ENCODE results near the gene CREB5.

CREB5 gene

DNA sequence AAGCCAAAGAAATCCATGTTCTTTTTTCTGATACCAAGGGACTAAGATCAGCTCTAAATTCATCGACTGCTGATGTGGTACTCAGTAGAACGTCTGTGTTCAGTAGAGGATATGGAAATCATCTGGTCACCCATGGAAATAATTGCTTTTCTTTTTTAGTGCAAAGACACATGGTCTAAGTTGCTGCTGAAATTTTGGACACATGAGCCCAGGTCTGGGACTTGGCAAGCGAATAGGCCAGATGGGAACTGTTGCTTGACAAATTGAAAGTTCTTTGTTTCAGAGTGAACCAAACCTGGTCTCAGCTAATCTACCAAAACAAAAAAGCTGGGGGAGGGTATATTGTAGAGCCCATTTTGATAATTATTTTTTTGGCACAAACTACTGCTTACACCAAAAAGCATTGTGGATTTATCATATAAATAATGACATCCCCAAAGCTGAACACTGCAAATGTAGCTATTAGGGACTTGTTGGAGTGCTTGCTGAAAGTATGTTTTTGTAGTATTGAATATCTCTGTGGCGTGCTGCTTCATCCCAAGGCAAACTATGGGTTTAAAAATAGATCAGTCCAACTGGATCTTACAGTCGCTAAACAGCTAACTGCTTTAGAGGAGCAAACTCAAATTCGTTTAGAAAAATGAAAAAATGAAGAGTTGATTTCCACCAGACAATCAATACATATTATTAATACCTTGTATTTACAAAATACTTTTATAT, 401.1 kb downstream of the CREB5 start:
- TF ChIP-seq CEBPB (IDR thresholded peaks at IDR 0.05) (no peak), YY1 (IDR thresholded peaks at IDR 0.05; ENCODE audit: low read depth) (no peak), NFIC (IDR thresholded peaks at IDR 0.05) (no peak), TAF1 (IDR thresholded peaks at IDR 0.05; ENCODE audit: low read depth) (no peak), TCF12 (IDR thresholded peaks at IDR 0.05; ENCODE audit: low read depth) (no peak), RAD21 (IDR thresholded peaks at IDR 0.05; ENCODE audit: low read depth) (no peak), EP300 (IDR thresholded peaks at IDR 0.05; ENCODE audit: borderline replicate concordance) (no peak), CREB1 (IDR thresholded peaks at IDR 0.05; ENCODE audit: low read depth) (no peak), MAX (IDR thresholded peaks at IDR 0.05) (no peak), FOXM1 (IDR thresholded peaks at IDR 0.05; ENCODE audit: borderline replicate concordance, low read depth) (no peak)
- TF ChIP-seq, protein P1, sequence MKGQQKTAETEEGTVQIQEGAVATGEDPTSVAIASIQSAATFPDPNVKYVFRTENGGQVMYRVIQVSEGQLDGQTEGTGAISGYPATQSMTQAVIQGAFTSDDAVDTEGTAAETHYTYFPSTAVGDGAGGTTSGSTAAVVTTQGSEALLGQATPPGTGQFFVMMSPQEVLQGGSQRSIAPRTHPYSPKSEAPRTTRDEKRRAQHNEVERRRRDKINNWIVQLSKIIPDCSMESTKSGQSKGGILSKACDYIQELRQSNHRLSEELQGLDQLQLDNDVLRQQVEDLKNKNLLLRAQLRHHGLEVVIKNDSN (IDR thresholded peaks at IDR 0.05): no peak

GRCh38 chr7:28815369-28815927, 403.1 kb downstream of the CREB5 start:
- TF ChIP-seq TCF12 (IDR thresholded peaks at IDR 0.05; ENCODE audit: low read depth): no peak
- no peak for TF ChIP-seq TEAD4 (IDR thresholded peaks at IDR 0.05)
- TF ChIP-seq, protein P1 (IDR thresholded peaks at IDR 0.05): no peak
- no peak for TF ChIP-seq REST (IDR thresholded peaks at IDR 0.05; ENCODE audit: low read depth)
- no peak for TF ChIP-seq CEBPB (IDR thresholded peaks at IDR 0.05)
- TF ChIP-seq MAX (IDR thresholded peaks at IDR 0.05): no peak
- TF ChIP-seq CREB1 (IDR thresholded peaks at IDR 0.05; ENCODE audit: low read depth): no peak
- TF ChIP-seq NFIC (IDR thresholded peaks at IDR 0.05): no peak
- TF ChIP-seq FOXM1 (IDR thresholded peaks at IDR 0.05; ENCODE audit: borderline replicate concordance, low read depth): no peak

DNA sequence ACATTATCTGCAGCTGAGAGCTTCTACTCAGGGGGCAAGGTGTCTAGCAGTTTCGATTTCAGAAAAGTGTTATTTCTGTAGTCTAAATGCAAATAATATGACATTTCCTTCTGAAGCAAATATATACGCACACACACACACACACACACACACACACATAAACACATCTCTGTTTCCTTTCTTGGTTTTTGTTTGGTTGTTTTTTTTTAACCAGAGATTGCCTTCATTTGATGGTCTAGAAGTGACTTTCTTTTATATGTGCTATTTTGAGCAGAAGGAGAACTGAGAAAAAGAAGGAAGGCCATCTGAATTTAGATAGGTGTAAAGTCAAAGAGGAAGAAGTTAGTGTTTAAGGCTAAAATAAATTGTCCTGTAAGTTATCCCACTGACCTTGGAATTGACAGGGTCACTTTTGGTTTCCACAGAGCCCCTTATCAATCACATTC, 403.6 kb downstream of the CREB5 start:
- TF ChIP-seq YY1 (IDR thresholded peaks at IDR 0.05; ENCODE audit: low read depth) (no peak), CEBPB (IDR thresholded peaks at IDR 0.05) (no peak), TEAD4 (IDR thresholded peaks at IDR 0.05) (no peak), MAX (IDR thresholded peaks at IDR 0.05) (no peak), FOXM1 (IDR thresholded peaks at IDR 0.05; ENCODE audit: borderline replicate concordance, low read depth) (no peak), RAD21 (IDR thresholded peaks at IDR 0.05; ENCODE audit: low read depth) (no peak), NFIC (IDR thresholded peaks at IDR 0.05) (no peak), REST (IDR thresholded peaks at IDR 0.05; ENCODE audit: low read depth) (no peak), ZBTB7A (IDR thresholded peaks at IDR 0.05; ENCODE audit: low read depth) (no peak), TCF12 (IDR thresholded peaks at IDR 0.05; ENCODE audit: low read depth) (no peak), CREB1 (IDR thresholded peaks at IDR 0.05; ENCODE audit: low read depth) (no peak)
- TF ChIP-seq, protein P1 (IDR thresholded peaks at IDR 0.05): no peak

- TF ChIP-seq TAF1 (IDR thresholded peaks at IDR 0.05; ENCODE audit: low read depth): no peak
Measured at GRCh38 chr7:28818996-28819395, 406.7 kb downstream of the CREB5 start.

DNA sequence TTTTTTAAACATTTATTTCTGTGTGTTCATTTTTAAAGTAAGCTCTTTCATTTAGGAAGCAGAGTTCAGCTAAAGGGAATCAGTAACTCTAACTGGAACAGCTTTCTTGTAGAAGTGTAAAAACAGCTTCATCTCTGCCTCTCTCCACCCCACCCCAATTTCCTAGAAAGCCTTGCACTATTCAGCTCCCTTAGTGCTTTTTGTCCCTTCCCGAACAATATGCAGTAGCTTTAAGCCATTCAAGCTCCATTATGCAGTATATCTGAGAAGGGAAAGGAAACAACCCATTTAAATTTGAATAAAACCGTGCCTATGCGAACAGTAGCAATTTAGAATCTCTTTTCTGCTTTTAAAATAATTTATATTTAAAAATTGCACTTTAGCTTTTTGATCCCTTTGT, 411.3 kb downstream of the CREB5 start:
- TF ChIP-seq ZBTB7A (IDR thresholded peaks at IDR 0.05; ENCODE audit: low read depth) (no peak), TCF12 (IDR thresholded peaks at IDR 0.05; ENCODE audit: low read depth) (no peak), CREB1 (IDR thresholded peaks at IDR 0.05; ENCODE audit: low read depth) (no peak), MAX (IDR thresholded peaks at IDR 0.05) (no peak), NFIC (IDR thresholded peaks at IDR 0.05) (no peak), REST (IDR thresholded peaks at IDR 0.05; ENCODE audit: low read depth) (no peak), RAD21 (IDR thresholded peaks at IDR 0.05; ENCODE audit: low read depth) (no peak), EGR1 (IDR thresholded peaks at IDR 0.05) (no peak), YY1 (IDR thresholded peaks at IDR 0.05; ENCODE audit: low read depth) (no peak)
